ENCODE results near the gene MYLK. TPM values are rescaled to one million over a fixed set of nuclear protein-coding genes. Genes with fewer than 3 reads are reported as not detected.

Gene MYLK
- total RNA-seq, 2 donors from 2014 or later = 4.7 to 6.6 TPM

DNA sequence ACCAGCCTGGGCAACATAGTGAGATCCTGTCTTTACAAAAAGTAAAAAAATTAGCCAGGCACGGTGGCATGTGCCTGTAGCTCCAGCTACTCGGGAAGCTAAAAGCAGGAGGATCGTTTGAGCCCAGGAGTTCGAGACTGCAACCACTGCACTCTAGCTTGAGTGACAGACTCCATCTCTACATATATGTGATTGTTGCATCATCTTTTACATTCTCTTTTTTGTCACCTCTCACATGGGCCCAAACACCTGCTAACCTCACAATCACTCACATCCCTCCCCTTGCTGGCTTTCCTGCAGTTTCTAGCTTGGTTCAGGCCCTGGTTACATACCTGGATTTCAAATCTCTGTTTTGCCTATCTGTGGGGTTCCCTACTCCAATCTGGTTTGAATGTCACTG lies 19.4 kb downstream of the MYLK start:
- no peak overlapping the region for H3K4me3 ChIP-seq (ENCODE audit: low read length)
- no peaks in the 10 kb centered on the region for H3K9me3 Mint-ChIP-seq
- H3K27ac Mint-ChIP-seq = no peak overlapping the region
- no peak overlapping the region for H3K27ac ChIP-seq (ENCODE audit: low read depth, low read length)
- H3K4me1 Mint-ChIP-seq = peaks cover 16% of the 10 kb centered on the region
- H3K27me3 ChIP-seq (ENCODE audit: control insufficient read depth, insufficient read depth, low read length, poor library complexity, severe bottlenecking) = no peaks in the 10 kb centered on the region
- no peaks in the 10 kb centered on the region for H3K9me3 ChIP-seq (ENCODE audit: control insufficient read depth, low read length)
- TF ChIP-seq CTCF (conservative IDR thresholded peaks at IDR 0.05) = no peak
- WGBS, 2 experiments (ENCODE audit: insufficient coverage in 1 of 2, insufficient read length in 1 of 2) = 87 to 93% methylated on average over 4 of the region's 4 CpGs
- no peak overlapping the region for H3K9ac ChIP-seq (ENCODE audit: extremely low read depth, low read length, poor library complexity, severe bottlenecking)
- H3K4me3 Mint-ChIP-seq = no peak overlapping the region
- no peak for DNase-seq
- H3K36me3 Mint-ChIP-seq (ENCODE audit: low read depth) = no peaks in the 10 kb centered on the region
- H3K27me3 Mint-ChIP-seq (ENCODE audit: insufficient read depth) = no peaks in the 10 kb centered on the region
- H3K36me3 ChIP-seq (ENCODE audit: control insufficient read depth, insufficient read depth, low read length) = no peaks in the 10 kb centered on the region
- no peaks in the 10 kb centered on the region for H3K4me1 ChIP-seq (ENCODE audit: control insufficient read depth, insufficient read depth, low read length)

- TF ChIP-seq CTCF (conservative IDR thresholded peaks at IDR 0.05) = no peak
- peaks cover 10% of the 10 kb centered on the region for H3K4me1 Mint-ChIP-seq
- H3K9me3 Mint-ChIP-seq = no peaks in the 10 kb centered on the region
- no peaks in the 10 kb centered on the region for H3K36me3 Mint-ChIP-seq (ENCODE audit: low read depth)
- H3K27ac Mint-ChIP-seq = no peak overlapping the region
- H3K27me3 Mint-ChIP-seq (ENCODE audit: insufficient read depth) = no peaks in the 10 kb centered on the region
- H3K9me3 ChIP-seq (ENCODE audit: control insufficient read depth, low read length) = no peaks in the 10 kb centered on the region
- no peaks in the 10 kb centered on the region for H3K27me3 ChIP-seq (ENCODE audit: control insufficient read depth, insufficient read depth, low read length, poor library complexity, severe bottlenecking)
- no peaks in the 10 kb centered on the region for H3K36me3 ChIP-seq (ENCODE audit: control insufficient read depth, insufficient read depth, low read length)
- DNase-seq = no peak
- H3K27ac ChIP-seq (ENCODE audit: low read depth, low read length) = no peak overlapping the region
- H3K4me1 ChIP-seq (ENCODE audit: control insufficient read depth, insufficient read depth, low read length) = no peaks in the 10 kb centered on the region
- H3K4me3 Mint-ChIP-seq = no peak overlapping the region
- no peak overlapping the region for H3K4me3 ChIP-seq (ENCODE audit: low read length)
- H3K9ac ChIP-seq (ENCODE audit: extremely low read depth, low read length, poor library complexity, severe bottlenecking) = no peak overlapping the region
Measured at GRCh38 chr3:123862152-123862551, 22.0 kb downstream of the MYLK start.

DNA sequence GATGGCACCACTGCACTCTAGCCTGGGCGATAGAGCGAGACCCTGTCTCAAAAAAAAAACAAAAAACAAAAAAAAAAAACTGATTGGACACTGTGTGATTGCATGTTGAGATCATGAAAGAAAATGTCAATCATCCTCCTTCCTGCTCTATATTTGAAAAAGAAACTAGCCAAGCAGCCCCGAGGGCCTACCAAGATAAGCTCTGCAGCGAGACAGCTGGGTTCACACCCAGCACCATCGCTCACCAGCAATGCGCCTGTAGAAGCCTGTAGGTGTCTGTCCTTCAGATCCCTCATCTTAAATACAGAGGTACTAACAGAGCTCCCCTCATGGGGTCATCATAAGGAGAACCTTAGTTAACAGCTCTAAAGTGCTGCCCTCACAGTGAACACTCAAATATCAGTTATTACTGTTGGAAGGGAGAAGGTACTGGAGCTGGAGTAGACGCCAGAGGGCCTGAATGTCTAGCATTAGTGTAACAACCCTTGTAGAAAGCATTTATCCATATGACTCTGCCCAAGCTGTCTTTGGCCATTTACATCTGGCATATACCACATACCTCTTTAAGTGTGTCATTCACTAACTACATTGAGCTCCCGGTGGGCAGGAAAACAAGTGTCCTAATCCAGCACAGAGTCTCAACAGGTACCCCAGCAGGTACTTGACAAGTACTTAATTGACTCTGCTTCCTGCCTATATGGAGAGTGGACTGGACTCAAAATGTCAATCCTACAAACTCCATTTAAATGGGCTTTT lies 22.9 kb downstream of the MYLK start:
- no peaks in the 10 kb centered on the region for H3K36me3 Mint-ChIP-seq (ENCODE audit: low read depth)
- no peak overlapping the region for H3K9ac ChIP-seq (ENCODE audit: extremely low read depth, low read length, poor library complexity, severe bottlenecking)
- no peaks in the 10 kb centered on the region for H3K27me3 Mint-ChIP-seq (ENCODE audit: insufficient read depth)
- no peaks in the 10 kb centered on the region for H3K36me3 ChIP-seq (ENCODE audit: control insufficient read depth, insufficient read depth, low read length)
- no peak overlapping the region for H3K4me3 Mint-ChIP-seq
- H3K4me3 ChIP-seq (ENCODE audit: low read length) = no peak overlapping the region
- WGBS, 2 experiments (ENCODE audit: insufficient coverage in 1 of 2, insufficient read length in 1 of 2) = 93 to 95% methylated on average over 5 to 8 of the region's 8 CpGs
- peaks cover 10% of the 10 kb centered on the region for H3K4me1 Mint-ChIP-seq
- H3K27me3 ChIP-seq (ENCODE audit: control insufficient read depth, insufficient read depth, low read length, poor library complexity, severe bottlenecking) = no peaks in the 10 kb centered on the region
- no peaks in the 10 kb centered on the region for H3K4me1 ChIP-seq (ENCODE audit: control insufficient read depth, insufficient read depth, low read length)
- H3K9me3 Mint-ChIP-seq = no peaks in the 10 kb centered on the region
- H3K27ac Mint-ChIP-seq = peak overlapping the region; percentile 72
- no peak overlapping the region for H3K27ac ChIP-seq (ENCODE audit: low read depth, low read length)
- no peaks in the 10 kb centered on the region for H3K9me3 ChIP-seq (ENCODE audit: control insufficient read depth, low read length)
- peak; percentile 72 for DNase-seq
- TF ChIP-seq CTCF (conservative IDR thresholded peaks at IDR 0.05) = no peak

Data from endodermal cell (in vitro differentiated cells).